Measurements from ENCODE around the gene AMIGO2. TPM values are rescaled to one million over a fixed set of nuclear protein-coding genes. Genes with fewer than 3 reads are reported as not detected.

Gene AMIGO2
- total RNA-seq (2022; extraction: Qiagen RNA extraction; ENCODE audit: low read depth), result 124 to 198 TPM (median 163 TPM) in 5 replicates

GRCh38 chr12:47079468-47079980 is at the start of gene AMIGO2, which contains the start of gene PCED1B:
Gene AMIGO2, minus strand, starts transcription at chr12:47079959. Its CDS starts 957 bp downstream, at chr12:47079002.
Gene PCED1B, plus strand, starts transcription at chr12:47079621. Its CDS starts 155,443 bp downstream, at chr12:47235064.

Other genes starting within 250 kb of the AMIGO2 start
- 45.6 to 54.6 TPM (median 51.1 TPM) in 5 replicates for gene PCED1B, start 338 bp downstream of the AMIGO2 start, total RNA-seq (2022; extraction: Qiagen RNA extraction; ENCODE audit: low read depth)